ENCODE measurements around the gene GOSR1. TPM values are rescaled to one million over a fixed set of nuclear protein-coding genes. Genes with fewer than 3 reads are reported as not detected.
"Not testable (repeated sequence)": the region's sequence is repeated elsewhere in the genome, so short reads cannot be mapped to it uniquely, and the experiment has no call there.

The GOSR1 gene
- 35.1 and 38.3 TPM in 2 replicates for total RNA-seq

DNA sequence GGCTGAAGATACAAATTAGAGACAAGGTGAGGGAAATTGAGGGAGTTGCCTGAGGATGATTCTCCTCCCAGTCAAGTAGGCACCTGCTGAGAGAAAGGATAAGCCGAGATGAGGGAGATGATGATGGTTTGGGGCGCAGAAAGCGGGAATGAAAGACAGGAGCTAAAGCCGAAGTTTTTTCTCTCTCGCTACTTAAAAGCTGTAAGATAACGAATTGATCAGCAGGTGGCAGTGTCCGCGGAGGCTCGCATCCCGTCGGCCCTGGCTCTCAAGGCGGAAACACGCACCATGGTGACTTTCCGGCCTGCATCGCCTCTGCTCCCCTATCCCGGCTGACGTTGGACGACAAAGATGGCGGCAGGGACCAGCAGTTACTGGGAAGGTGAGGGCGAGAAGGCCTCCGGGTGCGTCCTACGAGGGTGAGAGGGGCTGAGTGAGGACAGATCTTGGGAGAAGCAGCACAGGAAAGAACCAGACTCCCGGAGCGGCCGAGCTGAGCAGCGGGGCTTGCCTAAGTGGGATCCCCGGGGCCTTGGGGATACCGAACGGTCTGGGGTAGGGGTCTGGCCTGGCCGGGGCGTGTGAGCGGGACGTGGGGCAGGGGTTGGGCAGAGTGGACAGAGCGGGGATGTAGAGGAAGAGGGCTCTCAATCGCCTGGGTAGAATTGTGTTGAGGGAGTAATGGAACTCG lies at the start of gene GOSR1:
Gene GOSR1 (plus strand): TSS at position 326 of the 691 bp plus-strand sequence. CDS start 26 bp downstream, at position 352.
- Histone ChIP-seq H3K27me3 (ENCODE audit: control insufficient read depth, insufficient read depth, low read length) (no peaks in the 10 kb centered on the region), H3K36me3 (ENCODE audit: control insufficient read depth, insufficient read depth, low read length) (no peaks in the 10 kb centered on the region), H3K4me3 (ENCODE audit: low read depth, low read length) (peak within 1 kb of the TSS; percentile 90)
- DNase-seq (ENCODE audit: low read depth), result peak; percentile 77
- TF ChIP-seq, protein P1, sequence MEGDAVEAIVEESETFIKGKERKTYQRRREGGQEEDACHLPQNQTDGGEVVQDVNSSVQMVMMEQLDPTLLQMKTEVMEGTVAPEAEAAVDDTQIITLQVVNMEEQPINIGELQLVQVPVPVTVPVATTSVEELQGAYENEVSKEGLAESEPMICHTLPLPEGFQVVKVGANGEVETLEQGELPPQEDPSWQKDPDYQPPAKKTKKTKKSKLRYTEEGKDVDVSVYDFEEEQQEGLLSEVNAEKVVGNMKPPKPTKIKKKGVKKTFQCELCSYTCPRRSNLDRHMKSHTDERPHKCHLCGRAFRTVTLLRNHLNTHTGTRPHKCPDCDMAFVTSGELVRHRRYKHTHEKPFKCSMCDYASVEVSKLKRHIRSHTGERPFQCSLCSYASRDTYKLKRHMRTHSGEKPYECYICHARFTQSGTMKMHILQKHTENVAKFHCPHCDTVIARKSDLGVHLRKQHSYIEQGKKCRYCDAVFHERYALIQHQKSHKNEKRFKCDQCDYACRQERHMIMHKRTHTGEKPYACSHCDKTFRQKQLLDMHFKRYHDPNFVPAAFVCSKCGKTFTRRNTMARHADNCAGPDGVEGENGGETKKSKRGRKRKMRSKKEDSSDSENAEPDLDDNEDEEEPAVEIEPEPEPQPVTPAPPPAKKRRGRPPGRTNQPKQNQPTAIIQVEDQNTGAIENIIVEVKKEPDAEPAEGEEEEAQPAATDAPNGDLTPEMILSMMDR (IDR thresholded peaks at IDR 0.05; ENCODE audit: insufficient read depth, low read length, poor library complexity, severe bottlenecking), result peak; percentile 71

DNA sequence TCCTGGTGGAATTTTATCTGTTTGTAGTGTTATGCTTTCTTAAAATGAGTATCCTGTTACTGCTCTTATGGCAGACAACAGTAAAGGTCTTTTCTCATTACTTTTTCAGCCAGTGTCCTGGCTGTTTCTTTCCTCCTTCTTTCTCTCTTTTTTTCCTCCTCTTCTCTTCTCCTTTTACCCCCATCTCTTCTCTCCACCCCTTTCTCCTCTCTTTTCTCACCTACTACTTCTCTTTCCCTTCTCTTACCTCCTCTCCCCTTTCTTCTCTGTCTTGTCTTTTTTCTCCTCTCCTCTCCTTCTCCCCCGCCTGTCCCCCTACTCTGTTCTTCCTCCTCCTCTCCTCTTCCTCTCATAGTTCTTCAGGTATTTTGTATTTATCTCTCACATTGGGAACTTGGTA lies 49.6 kb upstream of the GOSR1 start:
- TF ChIP-seq, protein P1 (IDR thresholded peaks at IDR 0.05; ENCODE audit: insufficient read depth, low read length, poor library complexity, severe bottlenecking), result no peak
- H3K4me3 ChIP-seq (ENCODE audit: low read depth, low read length), result no peak overlapping the region
- H3K27me3 ChIP-seq (ENCODE audit: control insufficient read depth, insufficient read depth, low read length), result no peaks in the 10 kb centered on the region
- H3K36me3 ChIP-seq (ENCODE audit: control insufficient read depth, insufficient read depth, low read length), result peaks cover 1% of the 10 kb centered on the region
- DNase-seq (ENCODE audit: low read depth), result no peak

DNA sequence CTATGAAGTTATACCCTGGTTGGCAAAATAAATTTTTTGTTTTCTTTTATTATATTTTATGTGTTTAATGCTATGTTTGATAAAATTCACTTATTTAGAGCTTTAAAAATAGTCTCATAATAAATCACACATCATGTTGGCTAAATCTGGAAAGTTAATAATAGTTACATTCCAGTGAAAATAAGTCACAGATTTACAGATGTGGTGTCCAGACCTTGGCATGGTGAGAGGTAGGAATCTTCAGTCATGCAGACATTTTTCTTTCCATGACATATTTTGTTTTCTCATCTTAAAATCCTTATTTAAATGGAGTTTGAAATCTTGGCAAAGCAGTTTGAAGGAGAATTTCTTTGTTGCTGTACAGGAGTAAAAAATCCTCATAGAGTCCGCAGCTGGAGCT lies 48.1 kb upstream of the GOSR1 start:
- DNase-seq (ENCODE audit: low read depth), result no peak
- peaks cover 1% of the 10 kb centered on the region for H3K36me3 ChIP-seq (ENCODE audit: control insufficient read depth, insufficient read depth, low read length)

GRCh38 chr17:30433514-30433913 lies 43.7 kb upstream of the GOSR1 start:
- peak; percentile 37 for DNase-seq (ENCODE audit: low read depth)
- Histone ChIP-seq H3K27me3 (ENCODE audit: control insufficient read depth, insufficient read depth, low read length) (no peaks in the 10 kb centered on the region), H3K4me3 (ENCODE audit: low read depth, low read length) (no peak overlapping the region), H3K36me3 (ENCODE audit: control insufficient read depth, insufficient read depth, low read length) (no peaks in the 10 kb centered on the region)
- TF ChIP-seq, protein P1 (IDR thresholded peaks at IDR 0.05; ENCODE audit: insufficient read depth, low read length, poor library complexity, severe bottlenecking), result no peak

More for the DNA sequence above, 48.1 kb upstream of the GOSR1 start:
- no peak overlapping the region for H3K4me3 ChIP-seq (ENCODE audit: low read depth, low read length)
- TF ChIP-seq, protein P1 (IDR thresholded peaks at IDR 0.05; ENCODE audit: insufficient read depth, low read length, poor library complexity, severe bottlenecking), result no peak
- no peaks in the 10 kb centered on the region for H3K27me3 ChIP-seq (ENCODE audit: control insufficient read depth, insufficient read depth, low read length)

GRCh38 chr17:30436729-30437128 lies 40.5 kb upstream of the GOSR1 start:
- no peak for DNase-seq (ENCODE audit: low read depth)
- no peak overlapping the region for H3K4me3 ChIP-seq (ENCODE audit: low read depth, low read length)
- no peaks in the 10 kb centered on the region for H3K36me3 ChIP-seq (ENCODE audit: control insufficient read depth, insufficient read depth, low read length)
- TF ChIP-seq, protein P1 (IDR thresholded peaks at IDR 0.05; ENCODE audit: insufficient read depth, low read length, poor library complexity, severe bottlenecking), result no peak
- no peaks in the 10 kb centered on the region for H3K27me3 ChIP-seq (ENCODE audit: control insufficient read depth, insufficient read depth, low read length)

- Histone ChIP-seq H3K27me3 (ENCODE audit: control insufficient read depth, insufficient read depth, low read length) (no peaks in the 10 kb centered on the region), H3K4me3 (ENCODE audit: low read depth, low read length) (no peak overlapping the region), H3K36me3 (ENCODE audit: control insufficient read depth, insufficient read depth, low read length) (no peaks in the 10 kb centered on the region)
- DNase-seq (ENCODE audit: low read depth), result no peak
- TF ChIP-seq, protein P1 (IDR thresholded peaks at IDR 0.05; ENCODE audit: insufficient read depth, low read length, poor library complexity, severe bottlenecking), result no peak
Observed at GRCh38 chr17:30443721-30444120, 33.5 kb upstream of the GOSR1 start.

GRCh38 chr17:30446640-30447039 lies 30.6 kb upstream of the GOSR1 start:
- not testable (repeated sequence) for DNase-seq (ENCODE audit: low read depth); H3K4me3 ChIP-seq (ENCODE audit: low read depth, low read length); H3K27me3 ChIP-seq (ENCODE audit: control insufficient read depth, insufficient read depth, low read length); H3K36me3 ChIP-seq (ENCODE audit: control insufficient read depth, insufficient read depth, low read length)
